GM18907 (cell line): ENCODE results near the gene DZIP3.
"Not testable (repeated sequence)": the region's sequence is repeated elsewhere in the genome, so short reads cannot be mapped to it uniquely, and the experiment has no call there.

Experiments used
- ATAC-seq: cut with Tn5 transposase; IDR thresholded peaks from one replicate; pipeline ENCODE4 v1.9.1; 2021; ENCODE audit warnings: mild to moderate bottlenecking, moderate library complexity; ENCODE audit not compliant: unreplicated experiment

Gene DZIP3

DNA sequence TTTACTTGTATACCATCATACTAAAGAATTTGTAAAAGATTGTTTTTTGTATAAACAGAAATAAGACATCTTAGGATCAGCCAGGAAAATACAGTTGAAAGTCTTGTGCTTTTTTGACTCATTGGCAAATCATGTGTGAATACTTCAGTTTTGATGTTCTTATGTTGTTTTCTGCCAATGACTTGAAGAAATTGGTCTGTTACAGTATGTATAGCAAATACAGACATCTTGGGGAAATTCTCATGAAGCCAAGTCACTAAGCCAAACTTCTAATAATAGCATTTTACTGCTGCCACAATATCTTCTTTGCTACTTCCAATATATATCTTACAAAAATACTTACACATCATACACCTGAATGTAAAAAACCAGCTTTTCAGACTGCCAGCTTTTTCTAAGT is 83.2 kb downstream of the DZIP3 start:
- no peak for ATAC-seq

DNA sequence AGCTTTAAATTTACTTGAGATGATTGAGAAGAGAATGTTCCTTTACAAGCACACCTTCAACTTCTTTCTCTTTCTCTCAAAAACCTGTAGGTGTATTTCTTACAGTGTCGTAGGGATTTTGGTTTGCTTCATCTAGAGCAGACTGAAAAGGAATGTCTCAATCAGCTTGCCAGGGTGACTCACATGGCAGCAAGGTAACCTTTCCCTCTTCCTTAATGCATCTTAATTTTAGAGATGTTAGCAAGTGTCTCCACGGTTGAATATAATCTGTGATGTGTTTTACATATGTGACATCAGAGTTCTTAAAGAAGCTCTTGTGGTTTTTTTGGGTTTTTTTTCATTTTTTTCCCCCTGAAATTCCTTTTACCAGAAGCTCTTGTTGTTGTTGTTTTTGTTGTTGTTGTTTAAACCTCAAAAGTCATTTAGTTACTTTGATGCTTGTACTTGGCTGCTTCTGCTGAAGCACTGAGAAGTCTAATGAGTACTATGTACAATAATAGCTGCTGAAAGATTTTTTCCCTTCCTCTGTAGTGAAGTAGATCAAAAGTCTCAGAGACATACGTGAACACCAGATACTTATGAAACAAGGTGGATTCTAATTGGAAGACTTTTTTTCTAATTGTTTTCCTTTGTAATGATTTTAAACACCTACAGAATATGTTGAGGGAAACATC is 84.6 kb downstream of the DZIP3 start:
- ATAC-seq = no peak

DNA sequence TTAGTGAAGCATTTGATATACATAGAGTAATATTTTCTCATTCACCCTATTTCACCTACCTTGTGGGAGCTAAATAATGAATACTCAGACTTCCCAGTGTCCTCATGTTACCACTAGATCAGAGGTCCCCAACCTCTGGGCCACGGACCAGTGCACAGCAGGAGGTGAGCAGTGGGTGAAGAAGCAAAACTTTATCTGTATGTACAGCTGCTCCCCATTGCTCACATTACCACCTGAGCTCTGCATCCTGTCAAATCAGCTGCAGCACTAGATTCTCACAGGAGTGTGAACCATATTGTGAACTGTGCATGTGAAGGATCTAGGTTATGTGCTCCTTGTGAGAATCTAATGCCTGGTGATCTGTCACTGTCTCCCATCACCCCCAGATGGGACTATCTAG is 88.3 kb downstream of the DZIP3 start:
- no peak for ATAC-seq

DNA sequence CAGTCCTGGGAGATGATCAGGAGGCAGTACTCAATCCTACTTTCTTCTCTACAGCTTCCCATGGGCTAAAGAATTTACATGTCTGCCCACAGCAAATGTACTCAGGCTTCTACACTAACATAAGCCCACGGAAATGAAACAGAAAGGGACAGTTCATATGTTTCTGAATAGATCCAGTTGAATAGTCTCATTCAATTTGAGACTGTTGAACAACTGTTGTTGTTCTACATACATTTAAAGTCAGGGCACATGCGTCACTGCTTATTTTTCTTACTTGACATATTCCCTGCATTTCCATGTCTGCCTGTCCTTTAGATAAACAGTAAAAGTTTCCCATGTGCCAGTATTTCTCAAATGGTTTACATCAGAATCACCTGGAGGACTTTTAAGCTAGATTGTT is 102.8 kb downstream of the DZIP3 start:
- not testable (repeated sequence) for ATAC-seq

DNA sequence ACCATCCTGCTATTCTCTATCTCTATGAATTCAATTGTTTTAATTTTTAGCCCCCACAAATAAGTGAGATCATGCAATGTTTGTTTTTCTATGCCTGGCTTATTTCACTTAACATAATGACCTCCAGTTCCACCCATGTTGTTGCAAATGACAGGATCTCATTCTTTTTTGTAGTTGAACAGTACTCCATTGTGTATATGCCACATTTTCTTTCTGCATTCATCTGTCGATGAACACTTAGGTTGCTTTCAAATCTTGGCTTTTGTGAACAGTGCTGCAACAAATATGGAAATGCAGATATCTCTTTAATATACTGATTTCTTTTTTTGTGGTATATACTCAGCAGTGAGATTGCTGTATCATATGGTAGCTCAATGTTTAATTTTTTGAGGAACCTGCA is 108.9 kb downstream of the DZIP3 start:
- ATAC-seq = no peak

DNA sequence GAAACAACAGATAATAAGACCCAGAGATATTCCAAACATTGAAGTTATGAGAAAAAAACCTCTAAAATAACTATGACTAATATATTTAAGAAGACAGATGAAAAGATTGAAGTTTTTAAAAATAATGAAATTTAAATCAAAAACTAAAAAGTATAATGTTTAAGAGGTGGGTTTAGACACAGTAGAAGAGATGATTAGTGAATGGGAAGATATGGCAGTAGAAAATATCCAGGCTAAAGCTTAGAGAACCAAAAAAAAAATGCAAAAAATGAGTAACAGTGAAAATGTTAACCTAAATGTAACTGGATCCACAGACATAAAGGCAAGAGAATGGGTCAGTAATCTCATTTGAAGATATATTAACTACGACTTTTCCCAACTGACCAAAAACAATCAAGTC is 115.5 kb downstream of the DZIP3 start:
- ATAC-seq = no peak

DNA sequence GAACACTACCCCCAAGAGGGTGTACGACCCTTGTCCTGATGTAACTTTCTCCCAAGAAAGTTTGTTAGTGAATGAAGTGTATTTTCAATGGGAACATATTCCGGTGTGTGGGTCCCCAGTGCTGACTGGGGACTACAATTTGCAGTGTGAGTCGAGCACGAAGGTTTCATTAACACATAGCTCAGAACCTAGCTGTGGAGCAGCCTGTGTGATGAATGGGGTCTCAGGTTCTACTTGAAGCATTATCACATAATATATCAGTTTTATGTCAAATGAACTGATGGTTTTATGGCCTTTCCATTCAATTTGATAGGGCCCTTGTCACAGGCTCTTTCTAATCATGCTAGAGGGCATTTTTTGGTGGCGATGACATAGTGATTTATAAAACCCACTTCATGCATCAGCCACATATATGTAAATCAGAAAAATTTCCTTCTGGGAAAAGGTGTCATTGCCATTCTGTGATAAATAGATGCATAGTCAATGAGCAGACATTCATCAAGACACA is 123.5 kb downstream of the DZIP3 start:
- ATAC-seq = no peak

DNA sequence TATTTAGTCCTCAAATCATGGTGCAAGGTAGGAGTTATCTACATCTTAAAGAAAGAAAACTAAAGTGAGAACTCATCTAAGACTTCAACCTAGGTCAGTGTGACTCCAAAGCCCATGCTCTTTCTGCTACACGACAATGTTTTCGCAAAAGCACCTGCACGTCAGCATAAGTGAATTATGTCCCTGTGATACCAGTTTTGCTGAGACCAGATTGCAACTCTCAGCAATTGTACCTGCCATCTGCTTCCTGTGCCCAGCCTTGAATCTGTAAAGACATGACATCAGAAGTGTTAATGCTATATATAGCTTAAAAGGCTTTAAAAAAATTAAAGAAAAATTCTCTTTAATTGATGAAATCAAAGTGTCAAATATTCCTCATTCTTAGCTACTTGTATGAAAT is 124.3 kb downstream of the DZIP3 start:
- no peak for ATAC-seq

DNA sequence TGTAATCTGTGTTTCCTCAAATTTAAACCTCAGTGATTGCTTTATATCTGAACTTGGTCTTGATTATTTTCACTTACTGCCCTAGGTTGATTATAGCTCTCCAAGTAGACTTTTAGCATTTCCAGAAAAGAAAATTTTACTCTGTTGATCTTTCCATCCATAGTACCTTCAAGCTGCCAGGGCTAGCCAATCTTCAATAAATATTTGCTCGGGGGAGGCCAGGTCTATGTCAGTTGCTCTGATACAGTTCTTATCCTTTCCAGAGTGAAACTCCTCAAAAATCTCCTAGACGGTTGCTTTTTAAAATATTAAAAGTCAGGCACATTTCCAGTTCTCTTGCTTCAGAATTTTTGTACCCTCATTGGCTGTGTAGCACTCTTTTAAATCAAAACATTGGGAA is 128.9 kb downstream of the DZIP3 start:
- no peak for ATAC-seq

DNA sequence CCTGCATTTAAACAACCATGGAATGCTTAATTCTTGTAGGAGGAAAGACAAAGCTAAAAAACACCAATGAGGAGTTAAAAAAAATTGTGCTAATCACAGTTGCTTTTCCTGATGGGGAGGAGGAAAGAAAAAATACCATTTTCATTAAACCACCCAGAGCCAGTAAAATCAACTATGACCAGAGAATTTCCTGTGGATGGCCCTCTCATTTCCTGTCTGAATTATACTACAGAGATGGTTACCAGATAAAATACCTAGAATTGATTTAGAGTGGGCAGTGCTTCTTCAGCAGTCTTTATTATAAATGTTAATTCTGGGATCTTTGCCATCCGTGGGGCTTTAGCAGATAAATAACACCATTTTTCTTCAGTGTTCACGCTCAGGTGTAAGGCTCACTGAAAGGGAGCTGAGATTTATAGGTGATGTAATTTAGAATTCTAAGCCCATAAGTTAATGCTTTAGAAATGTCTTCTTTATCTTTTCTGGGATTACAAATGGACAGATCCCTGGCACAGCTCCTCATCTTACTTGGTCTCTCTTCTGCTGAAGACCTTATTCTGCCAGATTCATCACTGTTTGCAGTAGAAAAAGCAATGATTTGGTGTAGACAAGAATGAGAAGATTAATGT is 129.8 kb downstream of the DZIP3 start:
- no peak for ATAC-seq

DNA sequence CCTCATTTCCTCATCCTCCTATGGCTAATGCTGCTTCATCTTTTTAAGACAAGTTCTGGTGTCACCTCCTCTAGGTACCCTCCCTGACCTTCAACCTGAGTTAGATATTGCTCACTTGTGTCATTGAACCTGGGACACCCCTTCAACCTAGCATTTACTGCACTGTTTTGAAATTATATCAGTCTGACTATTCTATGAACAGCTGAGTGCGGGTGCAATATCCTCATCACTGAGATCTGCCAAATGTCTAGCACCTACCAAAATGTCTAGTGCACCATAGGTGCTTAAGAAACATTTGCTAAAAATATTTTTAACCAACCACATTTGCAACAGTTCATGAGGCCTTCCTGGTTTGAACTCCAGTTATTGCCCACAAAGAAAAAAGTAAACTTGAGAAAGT is 133.2 kb downstream of the DZIP3 start:
- no peak for ATAC-seq

DNA sequence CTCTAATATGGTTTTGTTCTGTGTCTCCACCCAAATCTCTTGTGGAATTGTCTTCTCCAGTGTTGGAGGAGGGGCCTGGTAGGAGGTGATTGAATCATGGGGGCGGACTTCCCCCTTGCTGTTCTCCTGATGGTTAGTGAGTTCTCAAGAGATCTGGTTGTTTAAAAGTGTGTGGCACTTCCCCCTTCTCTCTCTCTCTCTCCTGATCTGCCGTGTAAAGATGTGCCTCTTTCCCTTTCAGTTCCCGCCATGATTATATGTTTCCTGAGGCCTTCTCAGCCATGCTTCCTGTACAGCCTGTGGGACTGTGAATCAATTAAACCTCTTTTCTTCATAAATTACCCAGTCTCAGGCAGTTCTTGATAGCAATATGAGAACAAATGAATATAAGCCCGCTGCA is 134.6 kb downstream of the DZIP3 start:
- no peak for ATAC-seq

DNA sequence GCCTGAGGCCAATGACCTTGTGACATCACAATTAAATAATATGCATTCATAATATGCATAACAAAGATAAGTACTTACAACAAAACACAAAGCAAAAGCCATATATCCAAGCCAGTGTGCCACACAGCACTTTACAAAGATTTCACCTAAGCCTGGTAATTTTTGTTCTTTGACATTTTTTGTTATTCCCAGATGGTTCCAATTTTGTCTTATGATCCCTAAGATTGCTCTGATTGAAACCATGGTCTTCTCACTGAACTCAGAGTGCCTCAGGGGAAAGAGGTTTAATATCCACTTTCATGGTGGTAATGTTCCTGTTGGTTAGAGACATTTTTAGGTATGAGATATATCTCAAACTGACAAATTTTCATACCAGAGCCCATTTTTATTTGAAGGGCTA is 138.6 kb downstream of the DZIP3 start:
- ATAC-seq = no peak

DNA sequence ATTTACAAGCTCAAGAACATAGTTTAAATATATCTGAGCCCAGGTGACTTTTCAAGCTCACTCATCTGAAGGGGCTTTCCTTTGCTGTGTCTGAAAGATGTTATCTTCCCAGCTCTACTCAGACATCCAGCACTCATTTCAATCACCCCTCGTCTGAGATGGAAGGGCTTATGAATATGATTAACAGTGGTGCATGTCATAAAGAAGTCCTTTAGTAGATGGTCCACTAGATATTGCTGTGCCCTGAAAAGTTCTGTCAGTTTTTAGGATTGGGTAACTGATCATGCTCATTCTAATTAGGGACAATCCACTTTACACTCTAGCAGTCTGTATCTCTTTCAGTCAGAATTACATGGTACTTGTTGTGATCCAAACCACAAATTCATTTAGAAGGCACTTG is 139.4 kb downstream of the DZIP3 start:
- ATAC-seq = no peak

DNA sequence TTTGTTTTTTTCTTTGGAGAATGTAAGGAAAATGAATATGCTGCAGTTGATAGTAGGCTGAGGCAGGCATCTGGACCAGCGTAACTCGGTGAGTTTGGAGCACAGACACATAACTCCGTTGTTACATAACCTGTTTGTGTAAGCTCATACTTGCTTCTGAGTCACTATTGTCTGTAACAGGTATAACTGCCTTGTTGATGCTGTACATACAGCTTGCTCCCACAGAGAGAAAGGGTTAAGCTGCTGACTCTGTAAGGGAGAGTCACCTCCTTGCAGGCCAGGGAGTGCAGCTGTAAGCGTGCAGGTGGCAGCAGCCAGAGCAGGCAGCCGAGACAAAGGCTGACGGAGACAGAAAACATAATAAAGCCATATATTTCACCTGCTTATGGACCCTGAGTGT is 147.3 kb downstream of the DZIP3 start:
- ATAC-seq = no peak

DNA sequence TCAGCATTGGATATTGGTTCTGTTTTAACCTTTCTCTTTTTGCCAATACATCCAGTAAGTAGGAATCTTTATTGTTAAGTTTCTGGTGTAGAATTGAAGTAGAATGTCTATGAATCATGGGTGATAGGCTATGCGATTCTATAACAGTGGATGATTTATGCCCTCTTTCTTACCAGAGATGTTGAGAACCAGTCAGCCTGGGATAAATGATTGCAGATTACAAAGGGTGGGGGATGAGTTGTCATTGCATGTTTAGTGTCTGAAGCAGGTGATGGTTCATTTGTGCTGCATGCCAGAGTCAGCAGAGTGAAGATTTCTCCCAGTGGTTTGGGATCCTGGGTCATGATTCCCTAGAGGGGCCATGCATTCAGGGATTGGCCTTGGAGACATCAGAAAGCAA is 153.4 kb downstream of the DZIP3 start:
- ATAC-seq = no peak
